Measurements from ENCODE around the gene MZT2A.
"Not testable (repeated sequence)": the region's sequence is repeated elsewhere in the genome, so short reads cannot be mapped to it uniquely, and the experiment has no call there.

The MZT2A gene

GRCh38 chr2:131519871-131520470, 27.8 kb upstream of the MZT2A start:
- DNase-seq: not testable (repeated sequence)

- DNase-seq: no peak
Observed at GRCh38 chr2:131519466-131519865, 27.3 kb upstream of the MZT2A start.

- DNase-seq: not testable (repeated sequence)
Observed at GRCh38 chr2:131518531-131518930, 26.3 kb upstream of the MZT2A start.

- not testable (repeated sequence) for DNase-seq
Observed at GRCh38 chr2:131517856-131518255, 25.7 kb upstream of the MZT2A start.

- DNase-seq: no peak
Observed at GRCh38 chr2:131517106-131517831, 25.1 kb upstream of the MZT2A start.

- DNase-seq: not testable (repeated sequence)
Observed at GRCh38 chr2:131516621-131517020, 24.4 kb upstream of the MZT2A start.

- no peak for DNase-seq
Observed at GRCh38 chr2:131516011-131516410, 23.8 kb upstream of the MZT2A start.

GRCh38 chr2:131515235-131515634, 23.0 kb upstream of the MZT2A start:
- not testable (repeated sequence) for DNase-seq

GRCh38 chr2:131514408-131515166, 22.4 kb upstream of the MZT2A start:
- DNase-seq: not testable (repeated sequence)

- DNase-seq: not testable (repeated sequence)
Observed at GRCh38 chr2:131511969-131512870, 20.0 kb upstream of the MZT2A start.

- DNase-seq: not testable (repeated sequence)
Observed at GRCh38 chr2:131511291-131511968, 19.2 kb upstream of the MZT2A start.

GRCh38 chr2:131509615-131510014, 17.4 kb upstream of the MZT2A start:
- no peak for DNase-seq

- not testable (repeated sequence) for DNase-seq
Observed at GRCh38 chr2:131504082-131504750, 12.0 kb upstream of the MZT2A start.

GRCh38 chr2:131503587-131503986, 11.4 kb upstream of the MZT2A start:
- DNase-seq: not testable (repeated sequence)

- not testable (repeated sequence) for DNase-seq
Observed at GRCh38 chr2:131498321-131498973, 6.2 kb upstream of the MZT2A start.

- DNase-seq: not testable (repeated sequence)
Observed at GRCh38 chr2:131495506-131495905, 3.3 kb upstream of the MZT2A start.

GRCh38 chr2:131493199-131493968, 1.2 kb upstream of the MZT2A start:
- DNase-seq: no peak

- peak; percentile 84 for DNase-seq
Observed at GRCh38 chr2:131492418-131493198, 411 bp upstream of the MZT2A start.

GRCh38 chr2:131491469-131491836, 744 bp downstream of the MZT2A start:
- DNase-seq: not testable (repeated sequence)
